HG02970 (cell line): ENCODE data around the gene KIF15.
A peak's percentile ranks its signal among the peaks of the same experiment; 100 is the strongest.
"Not testable (repeated sequence)": the region's sequence is repeated elsewhere in the genome, so short reads cannot be mapped to it uniquely, and the experiment has no call there.

Source experiments
- ATAC-seq: cut with Tn5 transposase; IDR thresholded peaks from one replicate; pipeline ENCODE4 v1.9.1; 2021; ENCODE audit warnings: mild to moderate bottlenecking, moderate library complexity, moderate number of reproducible peaks; ENCODE audit not compliant: unreplicated experiment, low FRiP score

The KIF15 gene

GRCh38 chr3:44814751-44815150 is 53.2 kb downstream of the KIF15 start:
- ATAC-seq: no peak

- ATAC-seq: not testable (repeated sequence)
Observed at GRCh38 chr3:44816334-44816733, 54.7 kb downstream of the KIF15 start.

GRCh38 chr3:44821206-44821605 is 59.6 kb downstream of the KIF15 start:
- not testable (repeated sequence) for ATAC-seq

GRCh38 chr3:44825264-44825925 is 63.8 kb downstream of the KIF15 start:
- no peak for ATAC-seq

- ATAC-seq: no peak
Observed at GRCh38 chr3:44827196-44827595, 65.6 kb downstream of the KIF15 start.

GRCh38 chr3:44831232-44831631 is 69.6 kb downstream of the KIF15 start:
- no peak for ATAC-seq

- ATAC-seq: no peak
Observed at GRCh38 chr3:44832032-44832431, 70.4 kb downstream of the KIF15 start.

GRCh38 chr3:44832965-44833364 is 71.4 kb downstream of the KIF15 start:
- no peak for ATAC-seq

GRCh38 chr3:44833394-44833793 is 71.8 kb downstream of the KIF15 start:
- ATAC-seq: no peak

- ATAC-seq: no peak
Observed at GRCh38 chr3:44835684-44836083, 74.1 kb downstream of the KIF15 start.

- no peak for ATAC-seq
Observed at GRCh38 chr3:44842376-44842775, 80.8 kb downstream of the KIF15 start.

- no peak for ATAC-seq
Observed at GRCh38 chr3:44845528-44846520, 84.2 kb downstream of the KIF15 start.

- no peak for ATAC-seq
Observed at GRCh38 chr3:44848634-44849033, 87.0 kb downstream of the KIF15 start.

- not testable (repeated sequence) for ATAC-seq
Observed at GRCh38 chr3:44856663-44857062, 95.1 kb downstream of the KIF15 start.

- no peak for ATAC-seq
Observed at GRCh38 chr3:44860117-44860516, 98.5 kb downstream of the KIF15 start.

GRCh38 chr3:44861412-44862225 is 100.0 kb downstream of the KIF15 start, which contains the start of gene TMEM42:
TSS of gene TMEM42 (plus strand) at chr3:44861912. CDS start at chr3:44861925, 13 bp downstream.
- peak; percentile 90 for ATAC-seq

- ATAC-seq: peak; percentile 7
Observed at GRCh38 chr3:44862226-44862637, 100.6 kb downstream of the KIF15 start.

- no peak for ATAC-seq
Observed at GRCh38 chr3:44865272-44866035, 103.9 kb downstream of the KIF15 start.

GRCh38 chr3:44867421-44868111 is 106.0 kb downstream of the KIF15 start:
- ATAC-seq: no peak
